Tibial nerve (tissue), 4 donors: ENCODE measurements around the gene TXNIP.

Source experiments
- CTCF ChIP-seq, 5 experiments: fragments of 200-600 bp in 3 of 5; fragments of 450-650 bp in 2 of 5; sonication (generic) in 3 of 5; IDR thresholded peaks; one replicate each; pipeline ENCODE4 v1.5.1; 2016 to 2019; ENCODE audit warnings: antibody characterized with exemption in 5 of 5, mild to moderate bottlenecking in 3 of 5, moderate library complexity in 2 of 5
- EP300 ChIP-seq, 2 donors: sonication (generic); formaldehyde crosslinking; IDR thresholded peaks; one replicate each; pipeline ENCODE4 v1.6.1; 2017; ENCODE audit warnings: antibody characterized with exemption in 2 of 2, mild to moderate bottlenecking in 1 of 2

- TF ChIP-seq CTCF (IDR thresholded peaks at IDR 0.05) (no peak), EP300 (IDR thresholded peaks at IDR 0.05) (no peak)
Measured at GRCh38 chr1:146039844-146040194, 43.4 kb upstream of the TXNIP start.
